HEK293T (cell line): ENCODE data around the gene DMRT1.
"Not testable (repeated sequence)": the region's sequence is repeated elsewhere in the genome, so short reads cannot be mapped to it uniquely, and the experiment has no call there.

Source experiments
- CTCF ChIA-PET: fragments of 350-600 bp; formaldehyde crosslinking; extraction: SDS; loops from one replicate; lab custom pipeline; 2021; ENCODE audit warnings: antibody characterized with exemption, inconsistent platforms; lab: Yijun Ruan, JAX
- POLR2A ChIA-PET: fragments of 350-600 bp; formaldehyde crosslinking; extraction: SDS; loops from one replicate; lab custom pipeline; 2020; ENCODE audit warnings: antibody characterized with exemption, inconsistent platforms; lab: Yijun Ruan, JAX
- DNase-seq: peaks from one replicate; pipeline ENCODE4 v3.0.0; 2012; ENCODE audit warnings: mixed read lengths; ENCODE audit errors: extremely low spot score
- ARNT ChIP-seq: fragments of 450-650 bp; IDR thresholded peaks from 2 replicates; pipeline ENCODE4 v1.6.1; 2017; ENCODE audit warnings: mild to moderate bottlenecking
- BHLHE40 ChIP-seq: fragments of 450-650 bp; IDR thresholded peaks from 2 replicates; pipeline ENCODE4 v1.6.1; 2016; ENCODE audit warnings: mild to moderate bottlenecking, moderate library complexity, borderline replicate concordance
- CTBP1 ChIP-seq: fragments of 450-650 bp; IDR thresholded peaks from 2 replicates; pipeline ENCODE4 v1.6.1; 2016; ENCODE audit warnings: borderline replicate concordance
- ELF4 ChIP-seq: fragments of 450-650 bp; IDR thresholded peaks from 2 replicates; pipeline ENCODE4 v1.6.1; 2017; ENCODE audit warnings: antibody characterized with exemption
- FOXA1 ChIP-seq: fragments of 450-650 bp; IDR thresholded peaks from 2 replicates; pipeline ENCODE4 v1.6.1; 2016; ENCODE audit warnings: mild to moderate bottlenecking
- FOXK2 ChIP-seq: fragments of 450-650 bp; IDR thresholded peaks from 2 replicates; pipeline ENCODE4 v1.6.1; 2016; ENCODE audit warnings: mild to moderate bottlenecking
- FOXM1 ChIP-seq: fragments of 450-650 bp; IDR thresholded peaks from 2 replicates; pipeline ENCODE4 v1.6.1; 2017; ENCODE audit warnings: mild to moderate bottlenecking, borderline replicate concordance
- HDGF ChIP-seq: fragments of 450-650 bp; IDR thresholded peaks from 2 replicates; pipeline ENCODE4 v1.6.1; 2017; ENCODE audit warnings: antibody characterized with exemption, borderline replicate concordance
- L3MBTL2 ChIP-seq: fragments of 450-650 bp; conservative IDR thresholded peaks from 2 replicates; pipeline ENCODE4 v1.6.1; 2016; ENCODE audit warnings: mild to moderate bottlenecking
- LEF1 ChIP-seq: fragments of 450-650 bp; IDR thresholded peaks from 2 replicates; pipeline ENCODE4 v1.6.1; 2017; ENCODE audit warnings: mild to moderate bottlenecking, borderline replicate concordance
- NFRKB ChIP-seq: fragments of 450-650 bp; IDR thresholded peaks from 2 replicates; pipeline ENCODE4 v1.6.1; 2016; ENCODE audit warnings: mild to moderate bottlenecking, moderate library complexity
- PKNOX1 ChIP-seq: fragments of 450-650 bp; IDR thresholded peaks from 2 replicates; pipeline ENCODE4 v1.6.1; 2016
- SP1 ChIP-seq: fragments of 450-650 bp; IDR thresholded peaks from 2 replicates; pipeline ENCODE4 v1.6.1; 2017
- SUZ12 ChIP-seq: fragments of 450-650 bp; IDR thresholded peaks from 2 replicates; pipeline ENCODE4 v1.6.1; 2016; ENCODE audit warnings: mild to moderate bottlenecking
- TARDBP ChIP-seq: fragments of 450-650 bp; IDR thresholded peaks from 2 replicates; pipeline ENCODE4 v1.6.1; 2016
- ZNF384 ChIP-seq: fragments of 450-650 bp; IDR thresholded peaks from 2 replicates; pipeline ENCODE4 v1.6.1; 2016

The DMRT1 gene

DNA sequence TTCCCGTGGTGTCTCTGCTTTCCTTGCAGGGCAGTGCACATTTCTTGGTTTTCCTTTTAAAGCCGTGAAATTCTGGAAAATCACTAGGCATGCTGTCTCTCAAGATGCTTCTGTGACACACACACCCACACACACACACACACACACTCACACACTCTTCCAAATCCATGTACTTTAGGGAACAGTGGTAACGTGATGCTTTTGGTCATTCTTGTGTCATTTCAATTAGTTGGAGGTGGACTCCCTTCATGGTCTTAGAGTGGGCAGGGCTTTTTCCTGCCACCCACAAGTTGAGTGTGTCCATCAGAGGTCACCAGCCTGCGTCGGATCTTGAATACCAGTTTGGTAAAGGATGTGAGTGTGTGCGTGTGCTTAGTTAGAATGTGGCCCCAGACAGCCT lies 64.4 kb downstream of the DMRT1 start:
- POLR2A ChIA-PET, result no interaction called here
- TF ChIP-seq FOXM1 (no peak), TARDBP (no peak), CTBP1 (no peak), SP1 (no peak), HDGF (no peak), ELF4 (no peak), NFRKB (no peak), L3MBTL2 (no peak), BHLHE40 (no peak), ZNF384 (no peak), ARNT (no peak), FOXK2 (no peak), FOXA1 (no peak), PKNOX1 (no peak), SUZ12 (no peak)
- no peak for DNase-seq
- CTCF ChIA-PET, result no interaction called here

DNA sequence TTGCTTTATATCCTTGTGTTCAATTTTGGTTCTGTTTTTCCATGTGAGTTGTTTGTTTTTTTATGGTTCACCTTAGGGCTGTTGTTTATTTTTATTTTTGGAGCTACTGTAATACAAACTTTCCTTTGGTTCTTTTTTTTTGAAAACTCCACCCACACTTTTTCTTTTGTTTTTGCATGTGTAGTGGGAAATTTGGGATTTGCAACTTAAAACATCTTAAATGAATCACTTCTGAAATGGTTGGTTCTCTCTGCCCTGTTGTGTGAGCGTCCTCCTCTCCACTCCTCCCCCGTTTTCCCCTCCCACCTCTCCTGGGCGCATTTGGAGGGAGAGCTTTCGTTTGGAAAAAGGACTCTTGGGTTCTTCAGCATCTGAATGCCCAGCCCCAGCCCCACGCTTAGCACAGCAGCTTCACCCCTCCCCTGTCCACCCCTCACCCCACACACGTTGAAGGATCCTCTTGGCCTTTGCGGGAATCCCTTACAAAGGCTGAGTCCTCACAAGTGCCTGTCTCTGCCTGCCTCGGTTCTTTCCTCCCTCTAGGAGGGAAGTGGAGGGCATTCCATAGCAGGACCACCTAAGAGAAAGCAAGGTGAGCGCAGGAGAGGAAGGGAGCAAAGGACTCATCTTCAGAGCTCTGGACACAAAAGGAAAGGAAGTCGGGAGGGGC lies 67.2 kb downstream of the DMRT1 start:
- CTCF ChIA-PET, result interaction anchor here (0.5 kb wide), 1 partner anchor 74 kb away, joined by 3 read pairs; no protein-coding TSS in a partner anchor
- DNase-seq, result no peak
- POLR2A ChIA-PET, result no interaction called here
- no peak for TF ChIP-seq ELF4
- TF ChIP-seq LEF1, result no peak
- no peak for TF ChIP-seq SP1
- TF ChIP-seq CTBP1, result no peak
- TF ChIP-seq L3MBTL2, result no peak
- TF ChIP-seq NFRKB, result no peak
- TF ChIP-seq TARDBP, result no peak
- TF ChIP-seq FOXM1, result no peak
- TF ChIP-seq HDGF, result no peak
- no peak for TF ChIP-seq ZNF384
- no peak for TF ChIP-seq PKNOX1
- no peak for TF ChIP-seq FOXK2
- TF ChIP-seq ARNT, result no peak
- no peak for TF ChIP-seq SUZ12
- no peak for TF ChIP-seq FOXA1
- TF ChIP-seq BHLHE40, result no peak

- TF ChIP-seq ARNT (no peak), SUZ12 (no peak), TARDBP (no peak)
- POLR2A ChIA-PET, result no interaction called here
- DNase-seq, result no peak
- CTCF ChIA-PET, result no interaction called here
Observed at GRCh38 chr9:911005-911404, 69.5 kb downstream of the DMRT1 start.

- DNase-seq, result no peak
- TF ChIP-seq HDGF (no peak), ZNF384 (no peak), BHLHE40 (no peak), SP1 (no peak)
- CTCF ChIA-PET, result no interaction called here
- POLR2A ChIA-PET, result no interaction called here
Observed at GRCh38 chr9:912776-913175, 71.3 kb downstream of the DMRT1 start.

DNA sequence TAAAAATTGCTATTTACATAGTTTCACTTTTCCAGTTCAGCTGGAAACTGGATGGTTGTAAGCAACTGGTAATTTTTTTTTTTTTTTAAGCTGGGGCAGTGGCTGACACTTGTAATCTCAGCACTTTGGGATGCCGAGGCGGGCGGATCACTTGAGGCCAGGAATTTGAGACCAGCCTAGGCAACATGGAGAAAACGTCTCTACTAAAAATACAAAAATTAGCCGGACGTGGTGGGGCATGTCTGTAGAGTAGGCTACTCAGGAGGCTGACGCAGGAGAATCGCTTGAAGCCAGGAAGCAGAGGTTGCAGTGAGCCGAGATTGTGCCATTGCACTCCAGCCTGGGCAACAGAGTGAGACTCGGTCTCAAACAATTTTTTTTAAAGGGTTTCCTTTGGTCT lies 72.0 kb downstream of the DMRT1 start:
- CTCF ChIA-PET, result interaction anchor here (0.6 kb wide), 1 partner anchor 92 kb away, joined by 3 read pairs; no protein-coding TSS in a partner anchor
- DNase-seq, POLR2A ChIA-PET: not testable (repeated sequence)

- POLR2A ChIA-PET, result no interaction called here
- no peak for TF ChIP-seq ARNT
- TF ChIP-seq CTBP1, result no peak
- no peak for TF ChIP-seq L3MBTL2
- no peak for TF ChIP-seq FOXA1
- TF ChIP-seq ZNF384, result no peak
- TF ChIP-seq NFRKB, result no peak
- TF ChIP-seq SP1, result no peak
- TF ChIP-seq BHLHE40, result no peak
- no peak for TF ChIP-seq FOXM1
- no peak for DNase-seq
- CTCF ChIA-PET, result interaction anchor here (1.0 kb wide), 1 partner anchor 10 kb away, joined by 3 read pairs; no protein-coding TSS in a partner anchor
Observed at GRCh38 chr9:917730-918129, 76.2 kb downstream of the DMRT1 start.

- no peak for TF ChIP-seq ZNF384
- no peak for TF ChIP-seq FOXA1
- TF ChIP-seq HDGF, result no peak
- TF ChIP-seq L3MBTL2, result no peak
- no peak for TF ChIP-seq LEF1
- no peak for TF ChIP-seq CTBP1
- no peak for TF ChIP-seq SUZ12
- no peak for TF ChIP-seq NFRKB
- no peak for TF ChIP-seq PKNOX1
- no peak for TF ChIP-seq BHLHE40
- no peak for TF ChIP-seq FOXM1
- TF ChIP-seq SP1, result no peak
- TF ChIP-seq TARDBP, result no peak
- CTCF ChIA-PET, result no interaction called here
- DNase-seq, result no peak
- POLR2A ChIA-PET, result no interaction called here
Observed at GRCh38 chr9:920927-921326, 79.4 kb downstream of the DMRT1 start.
